Osteoblast (primary cell): ENCODE data around the gene CACNA2D3. TPM values are rescaled to one million over a fixed set of nuclear protein-coding genes. Genes with fewer than 3 reads are reported as not detected.

Source experiments
- DNase-seq: peaks from one replicate; pipeline ENCODE4 v3.0.0; 2011; ENCODE audit warnings: low spot score, mixed read lengths; ENCODE audit not compliant: insufficient read length; ENCODE audit errors: missing footprints
- H2AFZ ChIP-seq: 2 replicates; pipeline ENCODE4 v1.6.0; 2011; ENCODE audit warnings: mild to moderate bottlenecking, low read length
- H3K27ac ChIP-seq: 2 replicates; pipeline ENCODE4 v1.5.1; 2011; ENCODE audit warnings: mild to moderate bottlenecking, low read depth, low read length, moderate library complexity
- H3K27me3 ChIP-seq: 2 replicates; pipeline ENCODE4 v1.6.0; 2012; ENCODE audit warnings: mild to moderate bottlenecking, control low read depth, inconsistent platforms, low read length, moderate library complexity; ENCODE audit not compliant: insufficient read depth
- H3K36me3 ChIP-seq: 2 replicates; pipeline ENCODE4 v1.5.1; 2011; ENCODE audit warnings: mild to moderate bottlenecking, low read length, control low read depth, moderate library complexity; ENCODE audit not compliant: insufficient read depth
- H3K4me1 ChIP-seq: 2 replicates; pipeline ENCODE4 v1.5.1; 2011; ENCODE audit warnings: mild to moderate bottlenecking, low read length, control low read depth, moderate library complexity; ENCODE audit not compliant: insufficient read depth
- H3K4me2 ChIP-seq: 2 replicates; pipeline ENCODE4 v1.6.0; 2011; ENCODE audit warnings: mild to moderate bottlenecking, low read length; ENCODE audit not compliant: insufficient read depth
- H3K4me3 ChIP-seq: fragments of 200-600 bp; sonication (generic); 3 replicates; pipeline ENCODE4 v1.5.1; 2012; ENCODE audit warnings: mild to moderate bottlenecking, low read length, inconsistent platforms; ENCODE audit not compliant: insufficient read depth
- H3K79me2 ChIP-seq: 2 replicates; pipeline ENCODE4 v1.6.0; 2012; ENCODE audit warnings: mild to moderate bottlenecking, low read length, control low read depth, inconsistent platforms; ENCODE audit not compliant: insufficient read depth
- H3K9me3 ChIP-seq: 2 replicates; pipeline ENCODE4 v1.5.1; 2011; ENCODE audit warnings: low read depth, low read length, control low read depth
- H4K20me1 ChIP-seq: 2 replicates; pipeline ENCODE4 v1.6.0; 2012; ENCODE audit warnings: mild to moderate bottlenecking, low read length, control low read depth; ENCODE audit not compliant: insufficient read depth
- total RNA-seq: library from RNA; depleted of rRNA; stranded (reverse); fragments of >200 nt; gene quantifications from 2 replicates; pipeline ENCODE4 v1.2.3, GENCODE V29; 2012
- TF ChIP-seq, protein P1 (sequence below): IDR thresholded peaks from 2 replicates; pipeline ENCODE4 v1.5.1; 2011; ENCODE audit warnings: mild to moderate bottlenecking, low read depth, low read length, moderate library complexity; ENCODE audit errors: extremely low read depth

Gene CACNA2D3
- total RNA-seq, 1 donor: 0.36 TPM

DNA sequence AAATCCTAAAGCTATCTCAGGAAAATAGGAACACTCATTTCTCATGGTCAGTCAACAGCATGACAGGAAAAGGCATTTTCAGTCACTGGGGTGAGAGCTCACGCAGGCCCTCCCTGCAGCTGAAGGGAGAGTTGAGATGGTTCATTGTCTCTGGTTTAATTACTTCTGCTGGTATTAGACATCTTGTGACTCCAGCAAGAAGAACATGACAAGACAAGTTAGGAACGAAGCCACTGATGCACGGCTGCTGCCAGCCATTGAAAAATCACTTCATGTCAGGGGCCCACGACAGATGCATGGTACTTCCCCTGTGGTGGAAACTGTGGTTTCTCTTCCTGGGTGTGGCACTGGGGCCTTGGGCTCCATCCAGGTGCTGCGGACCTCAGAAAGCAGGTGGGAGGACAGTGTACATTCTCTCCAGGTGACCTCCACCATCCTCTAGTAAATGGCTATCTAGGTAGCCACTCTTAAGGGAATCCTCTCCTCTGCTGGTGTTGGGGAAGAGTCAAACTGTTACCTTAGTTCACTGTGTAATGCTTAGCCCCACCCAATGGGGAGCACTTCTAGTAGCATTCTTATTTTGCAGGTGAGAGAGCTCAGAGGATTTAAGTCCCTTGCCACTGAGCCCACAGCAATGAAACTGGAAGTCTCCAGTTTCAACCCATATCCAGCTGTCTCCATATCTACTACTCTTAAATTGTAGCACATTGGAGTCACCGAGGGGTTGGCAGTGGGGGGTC is 531.3 kb downstream of the CACNA2D3 start:
- no peaks in the 10 kb centered on the region for H3K36me3 ChIP-seq
- no peak overlapping the region for H3K27ac ChIP-seq
- TF ChIP-seq, protein P1, sequence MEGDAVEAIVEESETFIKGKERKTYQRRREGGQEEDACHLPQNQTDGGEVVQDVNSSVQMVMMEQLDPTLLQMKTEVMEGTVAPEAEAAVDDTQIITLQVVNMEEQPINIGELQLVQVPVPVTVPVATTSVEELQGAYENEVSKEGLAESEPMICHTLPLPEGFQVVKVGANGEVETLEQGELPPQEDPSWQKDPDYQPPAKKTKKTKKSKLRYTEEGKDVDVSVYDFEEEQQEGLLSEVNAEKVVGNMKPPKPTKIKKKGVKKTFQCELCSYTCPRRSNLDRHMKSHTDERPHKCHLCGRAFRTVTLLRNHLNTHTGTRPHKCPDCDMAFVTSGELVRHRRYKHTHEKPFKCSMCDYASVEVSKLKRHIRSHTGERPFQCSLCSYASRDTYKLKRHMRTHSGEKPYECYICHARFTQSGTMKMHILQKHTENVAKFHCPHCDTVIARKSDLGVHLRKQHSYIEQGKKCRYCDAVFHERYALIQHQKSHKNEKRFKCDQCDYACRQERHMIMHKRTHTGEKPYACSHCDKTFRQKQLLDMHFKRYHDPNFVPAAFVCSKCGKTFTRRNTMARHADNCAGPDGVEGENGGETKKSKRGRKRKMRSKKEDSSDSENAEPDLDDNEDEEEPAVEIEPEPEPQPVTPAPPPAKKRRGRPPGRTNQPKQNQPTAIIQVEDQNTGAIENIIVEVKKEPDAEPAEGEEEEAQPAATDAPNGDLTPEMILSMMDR: no peak
- no peak overlapping the region for H3K4me3 ChIP-seq
- H3K27me3 ChIP-seq: no peaks in the 10 kb centered on the region
- no peak overlapping the region for H3K4me2 ChIP-seq
- no peaks in the 10 kb centered on the region for H3K79me2 ChIP-seq
- no peak for DNase-seq
- no peak overlapping the region for H2AFZ ChIP-seq
- no peaks in the 10 kb centered on the region for H3K9me3 ChIP-seq
- no peaks in the 10 kb centered on the region for H4K20me1 ChIP-seq
- no peaks in the 10 kb centered on the region for H3K4me1 ChIP-seq

DNA sequence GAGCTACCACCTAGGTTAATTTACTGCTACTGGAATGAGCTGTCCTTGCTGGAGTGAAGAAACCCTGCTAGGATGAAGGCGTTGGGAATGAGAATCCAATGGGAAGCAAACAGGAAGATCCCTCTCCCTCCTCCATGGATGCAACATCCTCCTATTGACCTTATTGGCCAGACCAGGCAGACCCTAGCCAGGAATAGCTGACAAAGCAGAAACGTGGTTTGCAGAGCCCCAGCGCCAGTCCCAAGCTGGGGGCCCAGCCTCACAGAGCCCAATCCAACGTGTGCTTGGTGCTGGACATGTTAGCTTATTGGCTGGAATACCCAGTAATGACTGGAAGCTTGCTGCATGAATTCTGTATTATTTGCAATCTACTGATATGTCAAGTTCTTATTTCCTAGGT is 532.4 kb downstream of the CACNA2D3 start:
- no peak overlapping the region for H3K4me2 ChIP-seq
- no peaks in the 10 kb centered on the region for H3K79me2 ChIP-seq
- no peaks in the 10 kb centered on the region for H4K20me1 ChIP-seq
- no peak overlapping the region for H2AFZ ChIP-seq
- no peaks in the 10 kb centered on the region for H3K9me3 ChIP-seq
- TF ChIP-seq, protein P1: no peak
- H3K4me1 ChIP-seq: no peaks in the 10 kb centered on the region
- H3K27me3 ChIP-seq: no peaks in the 10 kb centered on the region
- H3K4me3 ChIP-seq: no peak overlapping the region
- no peak overlapping the region for H3K27ac ChIP-seq
- H3K36me3 ChIP-seq: no peaks in the 10 kb centered on the region
- DNase-seq: no peak

DNA sequence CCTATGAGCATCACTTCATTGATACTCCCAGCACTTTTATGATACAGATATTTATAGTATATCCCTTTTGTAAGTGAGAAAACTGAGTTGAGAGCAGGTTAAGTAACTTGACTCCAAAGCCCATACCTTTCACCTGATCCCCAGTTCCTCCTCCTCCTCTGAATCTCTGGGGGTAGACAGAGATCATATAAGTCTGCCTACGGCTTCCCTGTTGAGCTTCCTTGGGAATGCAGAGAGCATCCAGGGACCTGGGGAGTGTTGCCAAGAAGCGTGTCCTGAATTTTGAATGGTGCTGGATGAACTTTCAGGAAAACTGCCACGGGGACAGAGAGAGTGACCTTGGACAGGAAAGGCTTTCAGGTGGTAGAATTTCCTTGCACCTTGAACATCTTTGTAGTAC is 537.0 kb downstream of the CACNA2D3 start:
- Histone ChIP-seq H3K9me3 (no peaks in the 10 kb centered on the region), H4K20me1 (no peaks in the 10 kb centered on the region), H3K27ac (no peak overlapping the region), H3K4me1 (no peaks in the 10 kb centered on the region), H3K27me3 (no peaks in the 10 kb centered on the region), H3K4me3 (no peak overlapping the region), H3K79me2 (no peaks in the 10 kb centered on the region), H3K36me3 (no peaks in the 10 kb centered on the region), H3K4me2 (no peak overlapping the region), H2AFZ (no peak overlapping the region)
- DNase-seq: no peak
- TF ChIP-seq, protein P1: no peak

DNA sequence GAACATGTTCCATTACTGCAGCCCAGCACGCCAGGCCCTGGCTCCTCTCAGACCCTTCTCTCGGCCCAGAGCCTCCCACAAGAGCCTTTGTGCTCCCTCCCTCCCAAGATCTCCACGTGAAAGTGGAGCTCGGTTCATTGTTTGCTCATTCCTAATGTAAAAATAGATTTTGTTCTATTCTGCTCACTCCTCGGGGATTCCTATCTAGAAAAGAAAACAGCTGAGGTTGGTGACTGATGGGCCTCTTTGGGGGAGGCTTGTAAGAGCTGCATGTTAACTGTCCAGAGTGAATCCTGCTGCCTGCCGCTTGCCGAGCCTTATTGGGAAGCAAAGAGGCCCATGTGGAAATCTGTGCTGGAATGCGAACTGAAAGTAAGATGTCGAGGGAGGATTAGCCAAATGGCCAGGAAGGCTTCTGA is 538.4 kb downstream of the CACNA2D3 start:
- Histone ChIP-seq H3K4me1 (no peaks in the 10 kb centered on the region), H3K4me2 (no peak overlapping the region), H3K27ac (no peak overlapping the region), H3K9me3 (no peaks in the 10 kb centered on the region), H3K36me3 (no peaks in the 10 kb centered on the region), H3K27me3 (no peaks in the 10 kb centered on the region), H3K4me3 (no peak overlapping the region), H2AFZ (no peak overlapping the region), H4K20me1 (no peaks in the 10 kb centered on the region), H3K79me2 (no peaks in the 10 kb centered on the region)
- TF ChIP-seq, protein P1: no peak
- DNase-seq: no peak
